NCI-H2196 (cell line): ENCODE data around the gene MORN5.
A peak's percentile ranks its signal among the peaks of the same experiment; 100 is the strongest.

Experiments used
- DNase-seq: peaks from one replicate; lab custom pipeline; 2025; ENCODE audit not compliant: unreplicated experiment; lab: John Stamatoyannopoulos, UW

Gene MORN5

GRCh38 chr9:122190597-122191381 lies 31.1 kb downstream of the MORN5 start:
- peak; percentile 49 for DNase-seq

- no peak for DNase-seq
Measured at GRCh38 chr9:122191584-122191983, 31.9 kb downstream of the MORN5 start.

- no peak for DNase-seq
Measured at GRCh38 chr9:122192261-122192875, 32.7 kb downstream of the MORN5 start.

- DNase-seq: no peak
Measured at GRCh38 chr9:122192914-122193525, 33.3 kb downstream of the MORN5 start.

- DNase-seq: no peak
Measured at GRCh38 chr9:122193651-122194050, 33.9 kb downstream of the MORN5 start.

- no peak for DNase-seq
Measured at GRCh38 chr9:122195875-122196274, 36.2 kb downstream of the MORN5 start.

GRCh38 chr9:122197426-122197825 lies 37.7 kb downstream of the MORN5 start:
- no peak for DNase-seq

GRCh38 chr9:122197882-122198281 lies 38.2 kb downstream of the MORN5 start:
- DNase-seq: no peak

GRCh38 chr9:122200960-122201595 lies 41.4 kb downstream of the MORN5 start:
- no peak for DNase-seq

- DNase-seq: no peak
Measured at GRCh38 chr9:122201641-122202040, 41.9 kb downstream of the MORN5 start.

GRCh38 chr9:122202111-122202510 lies 42.4 kb downstream of the MORN5 start:
- no peak for DNase-seq

GRCh38 chr9:122204055-122204454 lies 44.3 kb downstream of the MORN5 start:
- DNase-seq: no peak

- no peak for DNase-seq
Measured at GRCh38 chr9:122204491-122204890, 44.8 kb downstream of the MORN5 start.

- no peak for DNase-seq
Measured at GRCh38 chr9:122205176-122205575, 45.5 kb downstream of the MORN5 start.

GRCh38 chr9:122206118-122207046 lies 46.7 kb downstream of the MORN5 start:
- DNase-seq: no peak

GRCh38 chr9:122207096-122207495 lies 47.4 kb downstream of the MORN5 start:
- DNase-seq: no peak

GRCh38 chr9:122209451-122209850 lies 49.7 kb downstream of the MORN5 start:
- no peak for DNase-seq

GRCh38 chr9:122212473-122213004 lies 52.8 kb downstream of the MORN5 start:
- DNase-seq: no peak

GRCh38 chr9:122213102-122213588 lies 53.4 kb downstream of the MORN5 start:
- no peak for DNase-seq
